K562 (cell line): ENCODE results near the gene ACE. TPM values are rescaled to one million over a fixed set of nuclear protein-coding genes. Genes with fewer than 3 reads are reported as not detected.

Source experiments
- CREBBP ChIP-seq: IDR thresholded peaks from one replicate; pipeline ENCODE4 v1.6.1; 2012; ENCODE audit warnings: low read depth, mild to moderate bottlenecking, control low read depth, inconsistent platforms, low read length
- CTCF ChIP-seq, 3 experiments: IDR thresholded peaks in 2 of 3; conservative IDR thresholded peaks in 1 of 3; 2 replicates each; pipeline ENCODE4 v1.5.1; 2011 to 2012; ENCODE audit warnings: low read length in 3 of 3, mild to moderate bottlenecking in 3 of 3, control low read depth in 2 of 3, improper control_type of control experiment in 1 of 3, inconsistent platforms in 1 of 3, low read depth in 1 of 3, mixed read lengths in 1 of 3, moderate library complexity in 1 of 3; ENCODE audit not compliant: insufficient read depth in 2 of 3
- FOXP1 ChIP-seq: sonication (generic); formaldehyde crosslinking; IDR thresholded peaks from 2 replicates; pipeline ENCODE4 v1.8.0; 2022; ENCODE audit warnings: mild to moderate bottlenecking, missing genetic modification reagents
- HDAC8 ChIP-seq: fragments of 450-650 bp; IDR thresholded peaks from 2 replicates; pipeline ENCODE4 v1.6.1; 2016; ENCODE audit warnings: mild to moderate bottlenecking, missing genetic modification characterization, moderate library complexity, missing compliant biosample characterization
- HDGF ChIP-seq: fragments of 450-650 bp; IDR thresholded peaks from 2 replicates; pipeline ENCODE4 v1.6.1; 2016
- KLF6 ChIP-seq: fragments of 250-450 bp; sonication (Bioruptor Pico); IDR thresholded peaks from 2 replicates; pipeline ENCODE4 v1.4.0; 2020; ENCODE audit warnings: mild to moderate bottlenecking, moderate library complexity, borderline replicate concordance
- MAFK ChIP-seq: IDR thresholded peaks from 2 replicates; pipeline ENCODE4 v1.6.1; 2011; ENCODE audit warnings: low read length, improper control_type of control experiment
- MEF2D ChIP-seq: conservative IDR thresholded peaks from 2 replicates; pipeline ENCODE4 v1.6.1; 2016; ENCODE audit warnings: low read depth, missing genetic modification characterization, missing compliant biosample characterization
- MNT ChIP-seq, 2 experiments: fragments of 450-650 bp; conservative IDR thresholded peaks; 2 replicates each; pipeline ENCODE4 v1.6.1; 2017; ENCODE audit warnings: mild to moderate bottlenecking in 2 of 2, moderate library complexity in 2 of 2
- MYBL2 ChIP-seq, 2 experiments: fragments of 450-650 bp in 1 of 2; sonication (generic) in 1 of 2; formaldehyde crosslinking in 1 of 2; IDR thresholded peaks; 2 replicates each; pipeline versions ENCODE4 v1.6.1 to v1.8.1; 2017 to 2022; ENCODE audit warnings: borderline replicate concordance in 1 of 2, inconsistent platforms in 1 of 2, low read depth in 1 of 2, mild to moderate bottlenecking in 1 of 2, missing genetic modification reagents in 1 of 2, moderate library complexity in 1 of 2
- MYC ChIP-seq, 2 experiments: fragments of 250-450 bp in 1 of 2; sonication (Bioruptor Pico) in 1 of 2; IDR thresholded peaks; 2 replicates each; pipeline versions ENCODE4 v1.5.1 to v1.6.1; 2012 to 2021; ENCODE audit warnings: low read depth in 2 of 2, borderline replicate concordance in 1 of 2, improper control_type of control experiment in 1 of 2, low read length in 1 of 2, mild to moderate bottlenecking in 1 of 2, moderate library complexity in 1 of 2
- NR4A1 ChIP-seq, 2 experiments: fragments of 250-450 bp in 1 of 2; fragments of 450-650 bp in 1 of 2; sonication (Bioruptor Pico) in 1 of 2; IDR thresholded peaks; 2 replicates each; pipeline versions ENCODE4 v1.4.0 to v1.6.1; 2016 to 2020; ENCODE audit warnings: mild to moderate bottlenecking in 2 of 2, missing compliant biosample characterization in 1 of 2, missing genetic modification characterization in 1 of 2, moderate library complexity in 1 of 2
- OTX1 ChIP-seq: fragments of 450-650 bp; formaldehyde crosslinking; IDR thresholded peaks from 2 replicates; pipeline ENCODE4 v1.4.0; 2022; ENCODE audit warnings: mild to moderate bottlenecking
- PHB2 ChIP-seq: fragments of 450-650 bp; IDR thresholded peaks from 2 replicates; pipeline ENCODE4 v1.6.1; 2017; ENCODE audit warnings: low read depth
- PML ChIP-seq: IDR thresholded peaks from 2 replicates; pipeline ENCODE4 v1.6.1; 2012; ENCODE audit warnings: low read length, inconsistent platforms
- RBM22 ChIP-seq: fragments of 200-400 bp; formaldehyde crosslinking; IDR thresholded peaks from 2 replicates; pipeline ENCODE4 v1.6.1; 2018; ENCODE audit warnings: low read length, low read depth; ENCODE audit not compliant: poor library complexity, severe bottlenecking
- RUNX1 ChIP-seq: sonication (generic); IDR thresholded peaks from 2 replicates; pipeline ENCODE4 v1.6.1; 2016; ENCODE audit warnings: antibody characterized with exemption, low read depth
- SMARCE1 ChIP-seq: fragments of 450-650 bp; IDR thresholded peaks from 2 replicates; pipeline ENCODE4 v1.7.1; 2016; ENCODE audit warnings: mild to moderate bottlenecking
- ZBTB43 ChIP-seq: sonication (generic); formaldehyde crosslinking; IDR thresholded peaks from 2 replicates; pipeline ENCODE4 v1.8.0; 2023; ENCODE audit warnings: mild to moderate bottlenecking, missing genetic modification reagents
- ZFX ChIP-seq: sonication (generic); formaldehyde crosslinking; IDR thresholded peaks from 2 replicates; pipeline ENCODE4 v1.8.0; 2022; ENCODE audit warnings: mild to moderate bottlenecking, missing genetic modification reagents, moderate library complexity
- ZNF282 ChIP-seq: sonication (generic); formaldehyde crosslinking; IDR thresholded peaks from 2 replicates; pipeline ENCODE4 v1.8.1; 2023; ENCODE audit warnings: missing genetic modification reagents
- polyA plus RNA-seq, 8 experiments: library from polyadenylated mRNA; depleted of rRNA in 4 of 8; stranded (reverse) in 5 of 8; unstranded in 3 of 8; fragments of >200 nt; fragmentation: Nextera tagmentation in 2 of 8; fragmentation: Illumina TruSeq in 1 of 8; extraction: Ambion mirVana in 2 of 8; extraction: Trizol in 1 of 8; gene quantifications; 2 replicates each; pipeline versions ENCODE4 v1.2.1 to v1.2.3, GENCODE V29; 2011 to 2014; ENCODE audit warnings: inconsistent platforms in 1 of 8, missing spikeins in 1 of 8
- total RNA-seq, 7 experiments: library from RNA; depleted of rRNA in 6 of 7; stranded (reverse); fragments of >200 nt in 6 of 7; fragmentation: Illumina TruSeq in 2 of 7; extraction: Trizol in 2 of 7; gene quantifications; 2 replicates each; pipeline versions ENCODE4 v1.2.1 to v1.2.3, GENCODE V29; 2011 to 2021; ENCODE audit warnings: low replicate concordance in 1 of 7
- TF ChIP-seq, protein P1 (sequence below): fragments of 450-650 bp; formaldehyde crosslinking; IDR thresholded peaks from 2 replicates; pipeline ENCODE4 v1.4.0; 2022; ENCODE audit warnings: missing genetic modification characterization

The ACE gene
- total and polyA plus RNA-seq, 9 of the 15 experiments (the other 6 are each of a cell fraction or from before 2014, with no cell fraction given), result 0.07 to 2.5 (median 0.47) TPM; not detected in 1

- TF ChIP-seq KLF6 (CRISPR knock-in tag), result peak; percentile 90; the same call in 1 of the 2 replicates
- peak; percentile 92 for TF ChIP-seq MEF2D
- no peak for TF ChIP-seq MYC (IDR thresholded peaks at IDR 0.05; ENCODE audit: low read depth, low read length)
- TF ChIP-seq MYC (CRISPR knock-in tag; IDR thresholded peaks at IDR 0.05; ENCODE audit: borderline replicate concordance, low read depth), result 0 out of 2 replicates have a peak, but pooled peaks have one; percentile 39
- TF ChIP-seq ZBTB43 (CRISPR knock-in tag), result no peak
- TF ChIP-seq SMARCE1, result no peak
- no peak for TF ChIP-seq MAFK
- TF ChIP-seq PHB2, result no peak
- TF ChIP-seq RUNX1, result no peak
- TF ChIP-seq, protein P1, sequence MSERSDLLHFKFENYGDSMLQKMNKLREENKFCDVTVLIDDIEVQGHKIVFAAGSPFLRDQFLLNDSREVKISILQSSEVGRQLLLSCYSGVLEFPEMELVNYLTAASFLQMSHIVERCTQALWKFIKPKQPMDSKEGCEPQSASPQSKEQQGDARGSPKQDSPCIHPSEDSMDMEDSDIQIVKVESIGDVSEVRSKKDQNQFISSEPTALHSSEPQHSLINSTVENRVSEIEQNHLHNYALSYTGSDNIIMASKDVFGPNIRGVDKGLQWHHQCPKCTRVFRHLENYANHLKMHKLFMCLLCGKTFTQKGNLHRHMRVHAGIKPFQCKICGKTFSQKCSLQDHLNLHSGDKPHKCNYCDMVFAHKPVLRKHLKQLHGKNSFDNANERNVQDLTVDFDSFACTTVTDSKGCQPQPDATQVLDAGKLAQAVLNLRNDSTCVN (CRISPR knock-in tag), result peak; percentile 53; the same call in 1 of the 2 replicates
- TF ChIP-seq FOXP1 (CRISPR knock-in tag), result no peak
- TF ChIP-seq CREBBP, result no peak
- no peak for TF ChIP-seq OTX1 (CRISPR knock-in tag)
- no peak for TF ChIP-seq RBM22
- TF ChIP-seq ZNF282 (CRISPR knock-in tag), result no peak
- no peak for TF ChIP-seq CTCF (IDR thresholded peaks at IDR 0.05 in 2 of 3, conservative IDR thresholded peaks at IDR 0.05 in 1 of 3; ENCODE audit: insufficient read depth in 2 of 3, low read depth in 1 of 3, low read length in 3 of 3)
- peak; percentile 28; the same call in 1 of the 2 replicates for TF ChIP-seq NR4A1 (CRISPR knock-in tag; IDR thresholded peaks at IDR 0.05)
- peak; percentile 97 for TF ChIP-seq NR4A1 (tag; IDR thresholded peaks at IDR 0.05)
- no peak for TF ChIP-seq MNT (conservative IDR thresholded peaks at IDR 0.05)
- TF ChIP-seq PML, result no peak
- TF ChIP-seq HDGF, result no peak
- TF ChIP-seq MYBL2 (IDR thresholded peaks at IDR 0.05; ENCODE audit: low read depth), result no peak
- TF ChIP-seq MYBL2 (CRISPR knock-in tag; IDR thresholded peaks at IDR 0.05; ENCODE audit: borderline replicate concordance), result no peak
- no peak for TF ChIP-seq ZFX
- TF ChIP-seq HDAC8, result peak; percentile 94
Observed at GRCh38 chr17:63460018-63460417, 16.8 kb upstream of the ACE start (continued).
